Measurements from ENCODE around the gene IL4R.

- TF ChIP-seq CTCF (IDR thresholded peaks at IDR 0.05) (no peak), POLR2A (IDR thresholded peaks at IDR 0.05) (no peak), EP300 (IDR thresholded peaks at IDR 0.05) (no peak)
Measured at GRCh38 chr16:27311448-27311830, 2.3 kb upstream of the IL4R start.
